Glomerular endothelial cell (primary cell): Measurements from ENCODE around the gene VSTM2B. TPM values are rescaled to one million over a fixed set of nuclear protein-coding genes. Genes with fewer than 3 reads are reported as not detected.
"Not testable (repeated sequence)": the region's sequence is repeated elsewhere in the genome, so short reads cannot be mapped to it uniquely, and the experiment has no call there.

Experiments
- DNase-seq: peaks from one replicate; pipeline ENCODE4 v3.0.0-alpha.2; 2011; ENCODE audit warnings: low read depth, low spot score; ENCODE audit errors: extremely low read depth
- total RNA-seq: library from RNA; depleted of rRNA; stranded (reverse); fragments of >200 nt; gene quantifications from 2 replicates; pipeline ENCODE4 v1.2.3, GENCODE V29; 2015

The VSTM2B gene
- not detected in 2 replicates for total RNA-seq

GRCh38 chr19:29525901-29526729 is at the start of gene VSTM2B:
Gene VSTM2B (plus strand): TSS chr19:29525994. CDS start chr19:29526584, 590 bp downstream.
- no peak for DNase-seq

GRCh38 chr19:29476528-29476927 is 49.3 kb upstream of the VSTM2B start:
- DNase-seq = no peak

- no peak for DNase-seq
Measured at GRCh38 chr19:29477831-29478577, 47.8 kb upstream of the VSTM2B start.

- DNase-seq = no peak
Measured at GRCh38 chr19:29478578-29479565, 46.9 kb upstream of the VSTM2B start.

- no peak for DNase-seq
Measured at GRCh38 chr19:29479941-29480340, 45.9 kb upstream of the VSTM2B start.

- no peak for DNase-seq
Measured at GRCh38 chr19:29480507-29480906, 45.3 kb upstream of the VSTM2B start.

DNA sequence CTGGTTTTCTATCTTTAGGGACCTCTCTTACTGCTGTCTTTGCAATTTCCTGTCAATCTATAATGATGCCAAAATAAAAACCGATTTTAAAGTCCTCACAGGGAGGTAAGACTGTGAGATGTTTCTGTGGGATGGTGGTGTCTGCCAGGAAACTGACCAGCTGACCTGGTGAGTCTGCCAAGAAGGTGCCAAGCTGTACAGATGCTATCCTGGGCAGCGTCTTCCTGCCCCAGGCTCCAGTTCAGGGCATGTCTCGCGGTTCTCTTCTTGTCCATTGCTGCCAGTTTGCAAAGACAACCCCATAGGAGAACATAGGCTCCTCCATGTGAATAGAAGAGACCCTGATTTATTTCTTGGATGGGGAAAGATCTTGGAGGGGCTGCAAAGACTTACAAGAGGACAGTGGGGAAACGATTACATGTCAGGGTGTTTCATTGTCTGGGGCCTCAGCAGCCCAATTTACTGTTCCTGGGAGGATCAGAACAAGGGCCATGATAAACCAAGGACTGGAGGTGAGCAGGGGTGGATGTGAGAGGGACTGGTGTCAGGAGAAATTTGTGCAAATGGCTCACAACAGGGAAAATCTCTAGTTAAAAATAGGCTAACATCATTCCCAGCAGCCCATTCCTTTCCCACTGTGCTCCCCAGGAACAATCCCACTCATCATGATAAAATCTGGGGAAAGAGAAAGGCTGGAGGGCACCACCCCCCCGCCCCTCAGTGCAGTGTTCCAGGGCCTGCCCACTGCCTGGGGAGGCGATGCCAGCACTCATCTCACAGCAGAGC is 42.7 kb upstream of the VSTM2B start:
- no peak for DNase-seq

- no peak for DNase-seq
Measured at GRCh38 chr19:29483641-29483920, 42.2 kb upstream of the VSTM2B start.

GRCh38 chr19:29483944-29484581 is 41.7 kb upstream of the VSTM2B start:
- no peak for DNase-seq

DNA sequence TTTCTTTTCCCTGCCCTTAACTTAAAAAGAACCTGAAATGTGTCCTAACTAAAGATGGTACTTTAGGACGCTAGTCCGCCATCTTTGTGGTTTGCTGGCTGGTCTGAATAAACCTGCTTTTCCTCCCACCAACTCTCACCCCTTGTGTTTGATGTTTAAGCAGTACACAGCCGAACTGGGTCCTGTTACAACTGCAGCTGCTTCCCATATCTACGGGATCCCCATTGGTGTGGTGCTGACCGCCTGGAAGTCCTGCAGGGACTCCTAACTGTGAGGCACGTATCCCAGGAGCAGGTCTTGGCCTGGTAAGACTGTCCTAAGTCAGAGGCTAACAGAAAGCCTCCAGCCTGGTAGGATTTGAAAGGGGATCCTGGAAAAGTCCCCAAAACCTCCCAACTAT is 40.9 kb upstream of the VSTM2B start:
- no peak for DNase-seq

DNA sequence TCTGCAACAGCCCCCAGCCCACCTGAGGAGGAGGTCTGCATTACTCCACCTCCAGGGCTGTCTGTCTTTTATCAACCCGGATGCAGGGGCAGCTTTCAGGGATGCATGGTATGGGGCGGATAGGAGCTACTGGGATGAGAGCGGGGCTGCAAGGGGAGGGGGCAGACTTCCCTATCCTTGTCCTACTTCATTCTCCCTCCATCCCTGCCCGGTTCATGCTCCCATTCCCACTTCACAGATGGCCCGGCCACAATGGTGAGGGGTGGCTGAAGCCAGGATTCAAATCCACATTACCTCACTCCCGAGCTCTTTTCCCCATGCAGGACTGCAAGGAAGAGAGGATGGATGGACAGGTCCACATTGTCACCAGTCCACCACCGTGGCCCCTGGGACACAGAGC is 40.5 kb upstream of the VSTM2B start:
- no peak for DNase-seq

DNA sequence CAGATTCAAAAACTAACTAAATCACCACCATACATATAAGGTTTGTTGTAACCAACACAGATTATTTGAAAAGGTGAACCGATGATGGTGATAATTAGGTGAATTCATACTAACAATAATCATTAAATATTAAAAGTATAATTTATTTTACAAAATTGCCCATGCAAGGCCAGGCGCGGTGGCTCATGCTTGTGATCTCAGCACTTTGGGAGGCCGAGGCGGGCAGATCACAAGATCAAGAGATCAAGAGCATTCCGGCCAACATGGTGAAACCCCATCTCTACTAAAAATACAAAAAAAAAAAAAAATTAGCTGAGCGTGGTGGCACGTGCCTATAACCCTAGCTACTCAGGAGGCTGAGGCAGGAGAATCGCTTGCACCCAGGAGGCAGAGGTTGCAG is 38.8 kb upstream of the VSTM2B start:
- not testable (repeated sequence) for DNase-seq

GRCh38 chr19:29487432-29487831 is 38.4 kb upstream of the VSTM2B start:
- no peak for DNase-seq

GRCh38 chr19:29488316-29488715 is 37.5 kb upstream of the VSTM2B start:
- no peak for DNase-seq

DNA sequence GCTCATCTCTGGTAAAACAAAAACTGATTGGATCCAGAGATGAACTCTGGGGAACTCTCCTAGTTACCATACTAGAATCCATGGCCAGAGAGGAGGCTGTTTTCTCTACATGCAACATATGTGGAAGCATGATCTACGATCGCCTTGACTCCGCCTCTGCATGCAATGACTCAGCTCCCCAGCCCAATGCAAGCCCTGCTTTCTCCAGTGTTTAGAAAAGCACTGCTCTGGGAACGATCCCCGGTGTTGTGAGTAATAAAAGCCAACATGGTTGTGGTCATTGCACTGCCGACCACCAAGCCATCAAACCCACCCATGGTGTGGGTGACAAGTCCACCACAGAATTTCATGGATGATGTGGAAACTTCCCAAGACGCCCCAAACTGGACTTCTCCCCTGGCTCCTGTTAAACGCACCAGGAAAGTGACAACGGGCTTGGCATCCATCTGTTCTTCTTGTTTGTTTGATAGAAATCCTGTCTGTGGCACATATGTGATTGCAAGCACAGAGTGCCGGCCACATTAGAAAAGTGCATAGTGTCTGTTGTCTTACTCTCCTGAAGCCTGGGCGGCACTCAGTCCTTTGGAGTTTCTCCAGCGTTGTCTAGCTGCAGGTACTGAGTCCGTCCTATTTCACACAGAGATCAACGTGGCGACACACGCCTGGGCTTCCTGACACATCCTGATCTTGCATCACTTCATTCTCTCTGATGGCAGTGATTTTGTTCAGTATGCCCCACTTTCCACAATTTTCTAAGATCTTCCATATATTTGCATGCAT is 36.4 kb upstream of the VSTM2B start:
- no peak for DNase-seq

- no peak for DNase-seq
Measured at GRCh38 chr19:29491491-29491890, 34.3 kb upstream of the VSTM2B start.

- no peak for DNase-seq
Measured at GRCh38 chr19:29491995-29492577, 33.7 kb upstream of the VSTM2B start.

DNA sequence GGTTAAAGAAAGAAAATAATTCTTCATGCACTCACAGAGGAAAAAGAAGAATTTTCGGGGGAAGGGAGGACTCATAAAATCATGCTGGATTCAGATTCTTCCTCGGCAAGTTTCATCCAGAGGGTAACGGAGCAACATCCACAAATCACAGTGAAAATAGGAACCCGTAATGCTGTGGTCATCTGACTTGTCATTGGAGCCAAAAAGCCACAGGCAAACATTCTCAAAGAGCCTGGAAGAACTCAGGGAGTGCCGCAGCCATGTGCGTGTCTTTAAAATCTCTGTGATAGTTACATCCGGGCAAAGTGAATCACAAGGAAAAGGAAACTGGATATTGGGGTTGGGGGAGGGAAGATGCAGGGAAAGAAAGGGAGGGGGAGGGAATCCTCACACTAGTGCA is 33.0 kb upstream of the VSTM2B start:
- DNase-seq = no peak

GRCh38 chr19:29495091-29495490 is 30.7 kb upstream of the VSTM2B start:
- DNase-seq = no peak
